BE2C (cell line): ENCODE results near the gene PLSCR1.

Experiments
- DNase-seq: peaks from one replicate; pipeline ENCODE4 v3.0.0-alpha.2; 2020
- H3K27me3 ChIP-seq: fragments of 250-450 bp; sonication (Bioruptor Pico); 2 replicates; pipeline ENCODE4 v1.5.1; 2020; ENCODE audit warnings: mild to moderate bottlenecking
- H3K36me3 ChIP-seq: fragments of 250-450 bp; sonication (Bioruptor Pico); 2 replicates; pipeline ENCODE4 v1.5.1; 2020; ENCODE audit warnings: mild to moderate bottlenecking
- H3K4me1 ChIP-seq: fragments of 250-450 bp; sonication (Bioruptor Pico); 2 replicates; pipeline ENCODE4 v1.5.1; 2020
- H3K4me3 ChIP-seq: 2 replicates; pipeline ENCODE4 v1.5.1; 2011; ENCODE audit warnings: low read depth, low read length
- H3K9me3 ChIP-seq: fragments of 250-450 bp; sonication (Bioruptor Pico); 2 replicates; pipeline ENCODE4 v1.5.1; 2020
- CTCF ChIP-seq: IDR thresholded peaks from 2 replicates; pipeline ENCODE4 v1.5.1; 2012; ENCODE audit warnings: mild to moderate bottlenecking, low read depth, low read length

The PLSCR1 gene

GRCh38 chr3:146540978-146541377 is 3.4 kb downstream of the PLSCR1 start:
- Histone ChIP-seq H3K36me3 (no peaks in the 10 kb centered on the region), H3K27me3 (peaks cover 5% of the 10 kb centered on the region), H3K9me3 (no peaks in the 10 kb centered on the region), H3K4me3 (no peak overlapping the region), H3K4me1 (no peaks in the 10 kb centered on the region)
- DNase-seq: no peak
- TF ChIP-seq CTCF: no peak

- Histone ChIP-seq H3K4me1 (no peaks in the 10 kb centered on the region), H3K36me3 (no peaks in the 10 kb centered on the region)
- TF ChIP-seq CTCF: no peak
Measured at GRCh38 chr3:146540236-146540635, 4.2 kb downstream of the PLSCR1 start.

DNA sequence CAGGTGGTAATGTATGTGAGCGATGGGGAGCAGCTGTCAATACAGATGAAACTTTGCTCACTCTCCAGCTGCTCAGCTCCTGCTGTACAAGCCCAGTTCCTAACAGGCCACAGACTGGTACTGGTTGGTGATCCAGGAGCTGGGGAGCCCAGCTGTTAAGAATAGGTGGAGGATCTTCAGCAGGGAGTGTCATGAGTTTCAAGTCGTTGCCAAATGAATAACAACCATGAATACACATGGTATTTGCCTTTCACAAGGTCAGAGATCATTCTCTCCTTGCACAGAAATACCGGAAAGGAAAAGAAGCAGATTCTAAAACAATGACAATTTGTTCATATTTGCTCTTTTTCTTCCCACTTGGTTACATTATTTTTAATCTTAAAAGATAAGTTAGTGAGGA is 5.1 kb downstream of the PLSCR1 start:
- Histone ChIP-seq H3K4me3 (no peak overlapping the region), H3K9me3 (no peaks in the 10 kb centered on the region), H3K27me3 (peaks cover 4% of the 10 kb centered on the region), H3K4me1 (no peaks in the 10 kb centered on the region), H3K36me3 (no peaks in the 10 kb centered on the region)
- TF ChIP-seq CTCF: no peak
- no peak for DNase-seq

More at GRCh38 chr3:146540236-146540635, 4.2 kb downstream of the PLSCR1 start:
- H3K9me3 ChIP-seq: no peaks in the 10 kb centered on the region
- H3K27me3 ChIP-seq: peaks cover 5% of the 10 kb centered on the region
- no peak for DNase-seq
- no peak overlapping the region for H3K4me3 ChIP-seq

DNA sequence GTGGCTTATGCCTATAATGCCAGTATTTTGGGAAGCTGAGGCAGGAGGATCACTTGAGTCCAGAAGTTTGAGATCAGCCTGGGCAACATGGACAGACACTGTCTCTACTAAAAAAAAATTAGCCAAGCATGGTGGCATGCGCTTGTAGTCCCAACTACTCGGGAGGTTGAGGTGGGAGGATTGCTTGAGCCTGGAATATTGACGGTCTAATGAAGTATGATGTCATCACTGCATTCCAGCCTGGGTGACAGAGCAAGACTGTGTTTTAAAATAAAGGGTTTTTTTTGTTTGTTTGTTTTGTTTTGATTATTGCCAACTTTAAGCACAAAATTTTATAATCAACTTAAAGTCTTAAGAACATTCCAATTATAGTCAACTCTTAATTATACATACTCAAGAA is 6.8 kb downstream of the PLSCR1 start:
- H3K36me3 ChIP-seq: no peaks in the 10 kb centered on the region
- H3K4me1 ChIP-seq: no peaks in the 10 kb centered on the region
- no peak for DNase-seq
- no peaks in the 10 kb centered on the region; the same call in 1 of the 2 replicates for H3K27me3 ChIP-seq
- no peaks in the 10 kb centered on the region for H3K9me3 ChIP-seq
- no peak overlapping the region for H3K4me3 ChIP-seq
- no peak for TF ChIP-seq CTCF

GRCh38 chr3:146536681-146537080 is 7.7 kb downstream of the PLSCR1 start:
- Histone ChIP-seq H3K36me3 (no peaks in the 10 kb centered on the region), H3K27me3 (no peaks in the 10 kb centered on the region; the same call in 1 of the 2 replicates), H3K4me3 (no peak overlapping the region), H3K9me3 (no peaks in the 10 kb centered on the region), H3K4me1 (no peaks in the 10 kb centered on the region)
- no peak for TF ChIP-seq CTCF
- DNase-seq: no peak

DNA sequence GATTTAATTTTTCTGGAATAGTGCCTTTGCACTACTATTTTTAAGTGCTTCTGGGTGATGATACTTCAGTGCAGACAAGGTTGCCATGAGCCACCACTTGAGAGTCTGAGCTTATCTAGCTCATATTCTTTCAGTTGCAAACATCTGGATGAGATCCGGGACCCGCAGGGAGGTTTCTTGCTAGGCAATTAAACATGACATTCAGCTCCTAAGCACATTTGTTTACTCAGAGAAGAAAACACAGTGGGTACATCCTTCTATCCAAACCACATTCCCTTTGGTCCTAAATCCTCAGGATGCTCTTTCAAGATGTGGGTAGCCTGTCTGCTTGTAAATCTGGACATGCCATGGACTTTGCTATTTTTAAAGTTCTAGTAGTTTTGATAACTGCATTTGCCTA is 12.0 kb downstream of the PLSCR1 start:
- DNase-seq: no peak
- no peak overlapping the region for H3K4me3 ChIP-seq
- no peaks in the 10 kb centered on the region for H3K36me3 ChIP-seq
- no peaks in the 10 kb centered on the region for H3K4me1 ChIP-seq
- no peak for TF ChIP-seq CTCF
- no peaks in the 10 kb centered on the region for H3K27me3 ChIP-seq
- H3K9me3 ChIP-seq: no peaks in the 10 kb centered on the region
